Erythroblast (primary cell): ENCODE data around the gene LDLRAD4.

ENCODE experiments used
- GATA1 ChIP-seq: IDR thresholded peaks from 2 replicates; pipeline ENCODE4 v1.6.1; 2011; ENCODE audit warnings: low read depth, mild to moderate bottlenecking, control low read depth, low read length, moderate library complexity
- POLR2A ChIP-seq: IDR thresholded peaks from 2 replicates; pipeline ENCODE4 v1.6.1; 2011; ENCODE audit warnings: mild to moderate bottlenecking, low read length

DNA sequence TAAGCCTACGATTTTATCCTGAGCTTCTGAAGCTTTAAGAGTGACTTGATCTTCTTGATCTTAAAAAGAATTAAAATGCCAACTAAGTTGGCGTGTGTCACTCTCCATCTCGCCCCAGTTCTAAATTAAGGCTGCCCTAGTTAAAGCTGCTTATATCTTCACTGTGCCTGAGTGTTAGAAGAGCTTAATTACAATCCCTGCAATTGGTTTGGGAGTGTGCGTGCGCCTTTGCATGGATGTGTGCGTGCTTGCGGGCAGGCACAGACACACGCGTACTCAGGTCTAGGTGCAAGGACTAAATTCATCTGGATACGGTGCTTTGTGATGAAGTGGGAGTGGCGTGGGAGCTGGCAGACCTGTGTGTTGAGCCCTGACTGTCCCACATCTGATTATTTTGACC is 306.3 kb downstream of the LDLRAD4 start:
- TF ChIP-seq POLR2A (no peak), GATA1 (no peak)
